Measurements from ENCODE around the gene CBL. TPM values are rescaled to one million over a fixed set of nuclear protein-coding genes. Genes with fewer than 3 reads are reported as not detected.

CBL gene
- 40.5 TPM for total RNA-seq (ENCODE audit: unreplicated experiment)
- long read RNA-seq, partial matches to known transcripts, result 1 of 5 reads
- long read RNA-seq, other reads (novel, unspliced or antisense), result 4 of 5 reads

- peaks cover 5% of the 10 kb centered on the region for H3K27me3 Mint-ChIP-seq (ENCODE audit: unreplicated experiment)
- peaks cover 4% of the 10 kb centered on the region for H3K4me1 Mint-ChIP-seq (ENCODE audit: low read depth, unreplicated experiment)
- no peaks in the 10 kb centered on the region for H3K36me3 Mint-ChIP-seq (ENCODE audit: unreplicated experiment)
- peak within 1 kb of the TSS; percentile 96 for H3K27ac Mint-ChIP-seq (ENCODE audit: unreplicated experiment)
- peaks cover 4% of the 10 kb centered on the region for H3K9me3 Mint-ChIP-seq (ENCODE audit: unreplicated experiment)
- DNase-seq, result peak; percentile 99
- peak within 1 kb of the TSS; percentile 100 for H3K4me3 Mint-ChIP-seq (ENCODE audit: unreplicated experiment)
- TF ChIP-seq, protein P1, sequence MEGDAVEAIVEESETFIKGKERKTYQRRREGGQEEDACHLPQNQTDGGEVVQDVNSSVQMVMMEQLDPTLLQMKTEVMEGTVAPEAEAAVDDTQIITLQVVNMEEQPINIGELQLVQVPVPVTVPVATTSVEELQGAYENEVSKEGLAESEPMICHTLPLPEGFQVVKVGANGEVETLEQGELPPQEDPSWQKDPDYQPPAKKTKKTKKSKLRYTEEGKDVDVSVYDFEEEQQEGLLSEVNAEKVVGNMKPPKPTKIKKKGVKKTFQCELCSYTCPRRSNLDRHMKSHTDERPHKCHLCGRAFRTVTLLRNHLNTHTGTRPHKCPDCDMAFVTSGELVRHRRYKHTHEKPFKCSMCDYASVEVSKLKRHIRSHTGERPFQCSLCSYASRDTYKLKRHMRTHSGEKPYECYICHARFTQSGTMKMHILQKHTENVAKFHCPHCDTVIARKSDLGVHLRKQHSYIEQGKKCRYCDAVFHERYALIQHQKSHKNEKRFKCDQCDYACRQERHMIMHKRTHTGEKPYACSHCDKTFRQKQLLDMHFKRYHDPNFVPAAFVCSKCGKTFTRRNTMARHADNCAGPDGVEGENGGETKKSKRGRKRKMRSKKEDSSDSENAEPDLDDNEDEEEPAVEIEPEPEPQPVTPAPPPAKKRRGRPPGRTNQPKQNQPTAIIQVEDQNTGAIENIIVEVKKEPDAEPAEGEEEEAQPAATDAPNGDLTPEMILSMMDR (IDR thresholded peaks at IDR 0.05; ENCODE audit: partially characterized antibody, unreplicated experiment), result peak; percentile 95
Observed at GRCh38 chr11:119205574-119206510, at the start of gene CBL. Gene CBL, plus strand, starts transcription at chr11:119206339. Its CDS starts 79 bp downstream, at chr11:119206418.

- Mint-ChIP-seq H3K4me1 (ENCODE audit: low read depth, unreplicated experiment) (no peaks in the 10 kb centered on the region), H3K9me3 (ENCODE audit: unreplicated experiment) (no peaks in the 10 kb centered on the region), H3K36me3 (ENCODE audit: unreplicated experiment) (no peaks in the 10 kb centered on the region), H3K27ac (ENCODE audit: unreplicated experiment) (no peak overlapping the region), H3K4me3 (ENCODE audit: unreplicated experiment) (no peak overlapping the region), H3K27me3 (ENCODE audit: unreplicated experiment) (peaks cover 1% of the 10 kb centered on the region)
- DNase-seq, result no peak
- TF ChIP-seq, protein P1 (IDR thresholded peaks at IDR 0.05; ENCODE audit: partially characterized antibody, unreplicated experiment), result no peak
Observed at GRCh38 chr11:119156496-119156895, 49.6 kb upstream of the CBL start.

DNA sequence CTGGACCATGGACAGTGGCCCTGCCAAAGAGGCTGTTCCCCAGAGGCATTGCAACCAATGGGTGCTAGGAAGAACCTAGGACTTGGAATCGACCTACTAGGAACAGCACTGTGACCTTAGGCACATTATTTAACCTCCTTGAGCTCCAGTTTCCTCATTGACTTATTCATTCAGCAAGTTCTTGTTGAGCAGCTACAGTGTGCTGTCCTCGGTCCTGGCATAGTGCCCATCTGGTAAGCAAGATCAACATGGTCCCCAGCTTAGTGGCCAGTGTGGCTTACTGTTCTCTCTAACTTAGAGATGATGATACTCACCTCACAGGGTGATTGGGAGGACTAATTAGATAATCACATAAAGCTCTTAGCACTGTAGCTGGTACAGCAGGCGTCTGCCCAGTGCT is 49.1 kb upstream of the CBL start:
- no peaks in the 10 kb centered on the region for H3K36me3 Mint-ChIP-seq (ENCODE audit: unreplicated experiment)
- DNase-seq, result no peak
- TF ChIP-seq, protein P1 (IDR thresholded peaks at IDR 0.05; ENCODE audit: partially characterized antibody, unreplicated experiment), result no peak
- no peaks in the 10 kb centered on the region for H3K9me3 Mint-ChIP-seq (ENCODE audit: unreplicated experiment)
- no peak overlapping the region for H3K27ac Mint-ChIP-seq (ENCODE audit: unreplicated experiment)
- no peak overlapping the region for H3K4me3 Mint-ChIP-seq (ENCODE audit: unreplicated experiment)
- H3K27me3 Mint-ChIP-seq (ENCODE audit: unreplicated experiment), result peaks cover 1% of the 10 kb centered on the region
- no peaks in the 10 kb centered on the region for H3K4me1 Mint-ChIP-seq (ENCODE audit: low read depth, unreplicated experiment)

DNA sequence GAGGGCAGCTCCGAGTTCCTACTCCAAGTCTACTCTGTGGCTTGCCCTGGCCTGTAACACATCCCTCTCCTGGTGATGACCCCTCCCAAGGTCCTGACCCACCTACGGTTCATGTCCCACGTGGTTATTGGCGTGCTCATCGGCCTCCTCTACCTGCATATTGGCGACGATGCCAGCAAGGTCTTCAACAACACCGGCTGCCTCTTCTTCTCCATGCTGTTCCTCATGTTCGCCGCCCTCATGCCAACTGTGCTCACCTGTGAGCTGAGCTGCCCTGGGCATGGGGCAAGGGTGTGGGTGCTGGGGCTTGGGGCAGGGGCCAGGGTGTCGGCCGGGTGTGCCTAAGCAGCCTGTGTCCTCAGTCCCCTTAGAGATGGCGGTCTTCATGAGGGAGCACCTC is 47.7 kb upstream of the CBL start:
- Mint-ChIP-seq H3K4me3 (ENCODE audit: unreplicated experiment) (no peak overlapping the region), H3K27me3 (ENCODE audit: unreplicated experiment) (peaks cover 3% of the 10 kb centered on the region), H3K27ac (ENCODE audit: unreplicated experiment) (no peak overlapping the region), H3K36me3 (ENCODE audit: unreplicated experiment) (no peaks in the 10 kb centered on the region), H3K9me3 (ENCODE audit: unreplicated experiment) (no peaks in the 10 kb centered on the region), H3K4me1 (ENCODE audit: low read depth, unreplicated experiment) (no peaks in the 10 kb centered on the region)
- no peak for DNase-seq
- TF ChIP-seq, protein P1 (IDR thresholded peaks at IDR 0.05; ENCODE audit: partially characterized antibody, unreplicated experiment), result no peak

- Mint-ChIP-seq H3K27ac (ENCODE audit: unreplicated experiment) (no peak overlapping the region), H3K4me3 (ENCODE audit: unreplicated experiment) (no peak overlapping the region), H3K4me1 (ENCODE audit: low read depth, unreplicated experiment) (no peaks in the 10 kb centered on the region), H3K27me3 (ENCODE audit: unreplicated experiment) (peaks cover 3% of the 10 kb centered on the region), H3K9me3 (ENCODE audit: unreplicated experiment) (no peaks in the 10 kb centered on the region), H3K36me3 (ENCODE audit: unreplicated experiment) (no peaks in the 10 kb centered on the region)
- TF ChIP-seq, protein P1 (IDR thresholded peaks at IDR 0.05; ENCODE audit: partially characterized antibody, unreplicated experiment), result no peak
- DNase-seq, result no peak
Observed at GRCh38 chr11:119160151-119160550, 46.0 kb upstream of the CBL start.

All from glutamatergic neuron (in vitro differentiated cells).